ENCODE results near the gene ST6GAL1. TPM values are rescaled to one million over a fixed set of nuclear protein-coding genes. Genes with fewer than 3 reads are reported as not detected.

The ST6GAL1 gene, protein sequence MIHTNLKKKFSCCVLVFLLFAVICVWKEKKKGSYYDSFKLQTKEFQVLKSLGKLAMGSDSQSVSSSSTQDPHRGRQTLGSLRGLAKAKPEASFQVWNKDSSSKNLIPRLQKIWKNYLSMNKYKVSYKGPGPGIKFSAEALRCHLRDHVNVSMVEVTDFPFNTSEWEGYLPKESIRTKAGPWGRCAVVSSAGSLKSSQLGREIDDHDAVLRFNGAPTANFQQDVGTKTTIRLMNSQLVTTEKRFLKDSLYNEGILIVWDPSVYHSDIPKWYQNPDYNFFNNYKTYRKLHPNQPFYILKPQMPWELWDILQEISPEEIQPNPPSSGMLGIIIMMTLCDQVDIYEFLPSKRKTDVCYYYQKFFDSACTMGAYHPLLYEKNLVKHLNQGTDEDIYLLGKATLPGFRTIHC
- total RNA-seq (ENCODE audit: low replicate concordance) = 6.0 and 15.2 TPM in 2 replicates

DNA sequence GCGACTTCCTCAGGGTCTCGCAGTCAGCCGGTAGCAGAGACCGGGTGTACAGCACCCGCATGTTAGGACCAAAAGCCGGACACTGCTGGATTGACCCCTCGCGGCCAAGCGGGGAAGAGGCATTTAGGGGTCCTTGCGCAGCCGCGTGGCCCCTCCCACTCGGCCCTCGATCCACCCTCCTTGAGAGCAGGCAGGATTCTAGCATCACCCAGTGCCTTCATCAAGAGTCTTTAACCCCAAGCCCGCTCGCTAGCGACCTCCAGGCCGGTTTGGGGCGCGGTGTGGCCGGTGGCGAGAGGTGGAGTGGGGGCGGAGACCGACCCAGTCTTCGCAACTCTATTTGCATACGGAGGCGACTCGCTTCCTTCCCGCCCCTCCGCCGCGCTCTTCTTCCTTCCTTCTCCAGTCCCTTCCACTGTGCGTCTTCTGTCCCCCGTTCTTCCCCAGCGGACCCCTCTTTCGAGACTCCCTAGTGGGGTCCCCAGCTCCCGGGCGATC, at the start of gene ST6GAL1:
Gene ST6GAL1 (plus strand): TSS at position 384 of the 498 bp plus-strand sequence. CDS start 112,178 bp downstream, outside the sequence.

Other genes with a start within 250 kb of the ST6GAL1 start
- not detected in 2 replicates for gene KNG1, start 213.2 kb upstream of the ST6GAL1 start, total RNA-seq (ENCODE audit: low replicate concordance)
- gene EIF4A2, start 146.9 kb upstream of the ST6GAL1 start, total RNA-seq (ENCODE audit: low replicate concordance) = 585 and 1,188 TPM in 2 replicates
- gene RFC4, start 124.0 kb upstream of the ST6GAL1 start, total RNA-seq (ENCODE audit: low replicate concordance) = 8.2 and 17.0 TPM in 2 replicates
- gene ADIPOQ, start 87.8 kb upstream of the ST6GAL1 start, total RNA-seq (ENCODE audit: low replicate concordance) = not detected in 2 replicates
- 11.3 and 49.4 TPM in 2 replicates for gene RPL39L, start 209.0 kb downstream of the ST6GAL1 start, total RNA-seq (ENCODE audit: low replicate concordance)